Measurements from ENCODE around the gene BHLHA15.

- TF ChIP-seq CTCF (optimal IDR thresholded peaks at IDR 0.05 in 1 of 3, IDR thresholded peaks at IDR 0.05 in 1 of 3, conservative IDR thresholded peaks at IDR 0.05 in 1 of 3; ENCODE audit: extremely low read depth in 1 of 3, insufficient read depth in 2 of 3, low read length in 3 of 3) (no peak), EZH2 (IDR thresholded peaks at IDR 0.05; ENCODE audit: low read length) (no peak)
These were observed 32.9 kb upstream of the BHLHA15 start for GRCh38 chr7:98178321-98178720.
